ENCODE data around the gene TMEM151B. TPM values are rescaled to one million over a fixed set of nuclear protein-coding genes. Genes with fewer than 3 reads are reported as not detected.

TMEM151B gene
- total and polyA plus RNA-seq, 9 of the 15 experiments (the other 6 are each of a cell fraction or from before 2014, with no cell fraction given) = not detected

DNA sequence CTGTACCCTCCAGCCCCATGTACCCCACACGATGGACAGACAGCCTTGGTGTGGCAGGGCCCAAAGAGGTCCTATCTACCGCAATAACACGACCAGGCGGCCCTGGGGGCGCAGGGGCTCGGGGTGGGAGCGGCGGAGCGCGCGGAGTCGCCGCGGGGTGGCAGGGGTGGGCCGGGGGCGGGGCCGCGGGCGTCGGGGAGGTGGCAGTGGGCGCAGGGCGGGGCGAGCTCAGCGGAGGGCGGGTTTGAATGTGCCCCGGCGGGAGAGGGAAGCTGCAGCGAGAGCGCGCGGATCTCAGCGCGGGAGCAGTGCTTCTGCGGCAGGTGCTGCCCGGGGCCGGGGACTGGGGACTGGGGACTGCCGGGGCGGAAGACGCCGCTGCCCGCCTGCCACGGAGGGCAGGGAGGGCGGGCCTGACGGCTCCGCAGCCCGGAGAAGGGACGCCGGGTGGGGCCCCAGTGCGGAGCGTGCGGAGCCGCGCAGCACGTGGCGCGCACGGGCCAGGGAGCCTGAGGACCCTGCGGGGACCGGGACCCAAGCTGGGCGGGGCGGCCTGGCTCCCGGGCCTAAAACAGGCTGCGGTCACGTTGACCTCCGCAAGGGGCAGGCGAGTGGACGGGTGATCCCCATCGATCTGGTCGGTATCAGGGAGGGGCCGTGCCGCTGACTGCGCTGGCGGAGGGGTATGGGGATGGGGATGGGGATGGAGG, 46.8 kb upstream of the TMEM151B start, which contains the start of gene SLC29A1 (continued):
- no peak for TF ChIP-seq ZHX1 (conservative IDR thresholded peaks at IDR 0.05; ENCODE audit: low read length)
- TF ChIP-seq, protein P1, sequence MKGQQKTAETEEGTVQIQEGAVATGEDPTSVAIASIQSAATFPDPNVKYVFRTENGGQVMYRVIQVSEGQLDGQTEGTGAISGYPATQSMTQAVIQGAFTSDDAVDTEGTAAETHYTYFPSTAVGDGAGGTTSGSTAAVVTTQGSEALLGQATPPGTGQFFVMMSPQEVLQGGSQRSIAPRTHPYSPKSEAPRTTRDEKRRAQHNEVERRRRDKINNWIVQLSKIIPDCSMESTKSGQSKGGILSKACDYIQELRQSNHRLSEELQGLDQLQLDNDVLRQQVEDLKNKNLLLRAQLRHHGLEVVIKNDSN (CRISPR knock-in tag; IDR thresholded peaks at IDR 0.05) = peak; percentile 71
- TF ChIP-seq ZNF217 (CRISPR knock-in tag; IDR thresholded peaks at IDR 0.05) = no peak
- no peak for TF ChIP-seq ZNF197 (CRISPR knock-in tag; IDR thresholded peaks at IDR 0.05; ENCODE audit: low read depth)
- no peak for TF ChIP-seq ZNF24 (IDR thresholded peaks at IDR 0.05)
- TF ChIP-seq, protein P2, sequence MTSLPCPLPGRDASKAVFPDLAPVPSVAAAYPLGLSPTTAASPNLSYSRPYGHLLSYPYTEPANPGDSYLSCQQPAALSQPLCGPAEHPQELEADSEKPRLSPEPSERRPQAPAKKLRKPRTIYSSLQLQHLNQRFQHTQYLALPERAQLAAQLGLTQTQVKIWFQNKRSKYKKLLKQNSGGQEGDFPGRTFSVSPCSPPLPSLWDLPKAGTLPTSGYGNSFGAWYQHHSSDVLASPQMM (CRISPR knock-in tag; IDR thresholded peaks at IDR 0.05) = no peak
- TF ChIP-seq HNRNPL (IDR thresholded peaks at IDR 0.05; ENCODE audit: low read depth, low read length) = peak; percentile 87

All from K562 (cell line).